Colon (tissue), 2 donors: ENCODE results near the gene ANKRD45.
"Not testable (repeated sequence)": the region's sequence is repeated elsewhere in the genome, so short reads cannot be mapped to it uniquely, and the experiment has no call there.

ENCODE experiments used
- FAIRE-seq: peaks from 2 replicates; lab custom pipeline; 2012; peaks lifted over from hg19 to GRCh38; lab: Jason Lieb, UNC
- donor health status: control.
- donor health status: control.

Gene ANKRD45, protein sequence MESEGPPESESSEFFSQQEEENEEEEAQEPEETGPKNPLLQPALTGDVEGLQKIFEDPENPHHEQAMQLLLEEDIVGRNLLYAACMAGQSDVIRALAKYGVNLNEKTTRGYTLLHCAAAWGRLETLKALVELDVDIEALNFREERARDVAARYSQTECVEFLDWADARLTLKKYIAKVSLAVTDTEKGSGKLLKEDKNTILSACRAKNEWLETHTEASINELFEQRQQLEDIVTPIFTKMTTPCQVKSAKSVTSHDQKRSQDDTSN

DNA sequence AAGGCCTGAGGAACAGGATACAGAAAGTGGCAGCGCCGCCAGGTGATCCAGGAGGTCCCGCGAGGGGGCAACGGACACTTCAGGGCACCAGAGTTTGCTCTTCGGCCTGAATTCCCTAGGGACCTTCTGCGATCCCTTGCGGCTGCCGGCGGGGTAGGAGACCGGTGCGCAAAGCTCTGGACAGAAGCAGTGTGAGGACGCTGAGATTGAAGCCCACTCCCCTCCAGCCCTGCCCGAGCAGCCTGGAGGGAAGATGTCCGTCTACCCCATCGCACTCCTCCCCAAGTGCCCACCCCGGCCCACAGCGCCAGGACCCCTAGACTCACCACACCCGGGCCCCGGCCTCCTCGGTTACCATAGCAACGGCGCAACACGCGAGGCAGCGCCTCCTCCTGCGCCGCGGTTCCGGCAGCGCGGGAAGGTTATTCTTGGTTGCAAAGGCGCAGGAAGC lies at the start of gene ANKRD45:
Gene ANKRD45 (minus strand): TSS at position 361 of the 451 bp plus-strand sequence. CDS start 10,433 bp downstream, outside the sequence.
- no peak for FAIRE-seq

- no peak for FAIRE-seq
These were observed 47.6 kb upstream of the ANKRD45 start for GRCh38 chr1:173717238-173717637.

GRCh38 chr1:173715538-173715844 lies 45.8 kb upstream of the ANKRD45 start:
- no peak for FAIRE-seq

DNA sequence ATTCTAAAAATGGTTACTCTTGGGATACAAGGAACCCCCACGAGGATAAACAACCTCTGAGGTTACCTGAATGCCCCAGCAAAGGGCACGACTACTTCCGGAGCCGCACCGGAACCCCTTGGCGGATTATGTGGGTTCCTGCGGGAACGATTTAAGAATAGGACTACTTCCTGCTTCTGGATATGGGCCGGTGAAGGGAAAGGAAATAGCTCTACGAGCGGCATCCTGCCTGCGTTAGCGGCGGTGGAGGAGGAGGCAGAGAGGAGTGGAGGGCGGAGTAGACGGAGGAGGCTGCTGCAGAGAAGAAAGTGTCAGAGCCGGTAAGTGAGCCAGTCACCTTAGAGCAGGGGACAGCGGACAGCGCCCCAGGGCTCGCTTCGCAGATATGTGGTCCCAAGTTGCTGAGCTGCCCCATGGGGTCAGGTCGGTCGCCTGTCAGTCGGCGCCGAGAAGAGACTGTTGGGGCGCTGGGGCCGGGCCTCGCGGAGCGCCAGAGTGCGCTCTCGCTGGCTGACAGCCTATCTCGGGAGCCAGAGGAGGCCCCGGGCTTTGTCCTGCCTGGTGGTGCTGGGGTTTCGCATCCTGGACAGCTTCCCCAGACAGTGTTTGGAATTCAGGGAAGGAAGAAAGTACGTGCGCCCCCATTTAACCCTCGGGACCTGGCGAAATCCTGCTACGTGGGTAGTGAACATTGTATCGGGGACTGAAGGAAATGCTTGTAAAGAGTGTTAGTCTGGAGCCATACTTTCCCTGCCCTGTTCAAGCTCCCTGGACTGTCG lies 45.3 kb upstream of the ANKRD45 start, which contains the start of gene KLHL20:
Gene KLHL20 (plus strand): TSS at position 223 of the 779 bp plus-strand sequence. CDS start 1,063 bp downstream, outside the sequence.
- FAIRE-seq = no peak

GRCh38 chr1:173714441-173714758 lies 44.7 kb upstream of the ANKRD45 start:
- no peak for FAIRE-seq

- no peak for FAIRE-seq
These were observed 39.1 kb upstream of the ANKRD45 start for GRCh38 chr1:173708787-173709186.

DNA sequence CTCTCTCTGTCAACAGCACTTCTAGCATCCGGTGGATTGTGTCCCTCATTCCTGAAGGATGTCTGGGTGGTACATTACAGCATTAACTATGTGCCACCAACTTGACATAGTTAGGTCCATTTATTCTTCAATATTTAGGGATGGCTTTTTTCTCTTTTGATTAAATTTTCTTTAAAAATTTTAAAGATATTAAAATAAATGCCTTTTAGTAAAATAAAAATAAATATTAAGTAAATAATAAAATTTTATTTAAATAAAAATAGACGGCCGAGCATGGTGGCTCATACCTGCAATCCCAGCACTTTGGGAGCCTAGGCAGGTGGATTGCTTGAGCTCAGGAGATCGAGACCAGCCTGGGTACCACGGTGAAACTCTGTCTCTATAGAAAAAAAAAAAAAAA lies 35.5 kb upstream of the ANKRD45 start:
- no peak for FAIRE-seq

DNA sequence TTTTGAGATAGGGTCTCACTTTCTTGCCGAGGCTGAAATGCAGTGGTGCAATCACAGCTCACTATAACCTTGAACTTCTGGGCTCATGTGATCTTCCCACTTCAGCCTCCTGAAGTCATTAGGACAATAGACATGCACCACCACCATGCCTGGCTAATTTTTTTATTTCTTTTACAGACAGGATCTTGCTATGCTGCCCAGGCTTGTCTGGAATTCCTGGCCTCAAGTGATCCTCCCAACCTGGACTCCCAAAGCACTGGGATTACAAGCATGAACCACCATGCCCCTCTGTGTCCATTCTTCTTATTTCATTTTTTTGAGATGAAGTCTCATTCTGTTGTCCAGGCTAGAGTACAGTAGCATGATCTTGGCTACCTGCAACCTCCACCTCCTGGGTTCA lies 33.1 kb upstream of the ANKRD45 start:
- FAIRE-seq = no peak

- FAIRE-seq = not testable (repeated sequence)
These were observed 31.6 kb upstream of the ANKRD45 start for GRCh38 chr1:173701299-173701698.

DNA sequence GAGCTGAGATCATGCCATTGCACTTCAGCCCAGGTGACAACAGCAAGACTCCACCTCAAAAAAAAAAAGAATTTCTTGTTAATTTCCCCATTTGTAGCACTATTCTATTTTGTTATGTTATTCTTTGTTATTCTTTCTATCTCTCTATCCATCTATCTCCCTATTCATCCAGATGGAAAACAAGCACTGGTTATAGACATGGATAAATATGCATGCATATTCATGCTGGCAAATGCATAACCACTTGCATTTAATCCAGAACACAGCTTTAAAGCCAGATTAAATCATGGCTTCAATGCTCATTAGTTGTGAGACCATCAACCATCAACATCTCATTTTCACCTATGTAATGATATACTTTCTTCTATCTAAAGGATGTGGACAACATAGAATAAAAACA lies 23.6 kb upstream of the ANKRD45 start:
- FAIRE-seq = no peak

DNA sequence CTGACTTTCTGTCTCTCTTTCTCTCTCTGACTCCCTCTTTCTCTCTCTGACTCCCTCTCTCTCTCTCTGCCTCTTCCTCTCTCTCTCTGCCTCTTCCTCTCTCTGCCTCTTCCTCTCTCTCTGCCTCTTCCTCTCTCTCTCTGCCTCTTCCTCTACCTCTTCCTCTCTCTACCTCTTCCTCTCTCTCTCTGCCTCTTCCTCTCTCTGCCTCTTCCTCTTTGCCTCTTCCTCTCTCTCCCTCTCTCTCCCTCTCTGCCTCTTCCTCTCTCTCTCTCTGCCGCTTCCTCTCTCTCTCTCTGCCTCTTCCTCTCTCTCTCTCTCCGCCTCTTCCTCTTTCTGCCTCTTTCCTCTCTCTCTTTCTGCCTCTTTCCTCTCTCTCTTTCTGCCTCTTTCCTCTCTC lies 18.6 kb upstream of the ANKRD45 start:
- FAIRE-seq = no peak

DNA sequence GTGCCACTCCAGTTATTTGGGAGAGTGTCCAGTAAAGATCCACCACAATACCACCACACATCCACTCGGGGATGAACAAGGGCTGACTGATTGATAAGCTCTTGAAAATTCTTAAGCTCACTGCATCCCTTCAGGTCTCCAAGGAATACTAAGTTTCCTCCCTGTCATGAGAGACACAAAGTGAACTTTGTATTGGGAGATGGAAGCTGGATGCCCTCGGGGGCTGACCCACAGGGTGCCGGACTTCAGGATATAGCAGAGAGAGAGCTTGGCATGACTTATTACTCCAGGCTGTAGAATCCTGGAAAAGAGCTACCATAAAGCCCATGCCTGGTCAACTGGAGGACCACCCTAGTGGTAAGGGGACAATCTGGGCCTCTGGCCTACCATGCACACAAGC lies 15.5 kb upstream of the ANKRD45 start:
- FAIRE-seq = not testable (repeated sequence)

- FAIRE-seq = not testable (repeated sequence)
These were observed 14.2 kb upstream of the ANKRD45 start for GRCh38 chr1:173683838-173684237.

DNA sequence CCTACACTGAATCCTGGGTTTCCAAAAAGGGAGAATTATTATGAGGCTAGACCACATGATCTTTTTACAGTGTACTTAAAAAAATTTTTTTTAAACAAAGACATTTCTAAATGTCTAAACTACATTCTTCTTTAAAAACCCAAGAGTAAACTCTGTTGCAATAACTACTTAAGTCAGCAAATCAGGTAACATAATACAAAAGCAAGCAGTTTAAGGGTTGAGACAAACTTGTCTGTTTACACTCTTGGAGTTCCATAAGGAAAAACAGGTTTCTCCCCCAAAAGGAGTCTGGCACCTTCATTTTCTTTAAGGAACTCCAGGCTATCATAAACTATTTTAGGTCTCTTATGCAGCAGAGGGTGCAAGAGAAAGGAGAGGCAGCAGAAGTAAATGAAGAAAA lies 12.5 kb upstream of the ANKRD45 start:
- FAIRE-seq = no peak

GRCh38 chr1:173680152-173680551 lies 10.5 kb upstream of the ANKRD45 start:
- FAIRE-seq = not testable (repeated sequence)

- FAIRE-seq = not testable (repeated sequence)
These were observed 4.8 kb upstream of the ANKRD45 start for GRCh38 chr1:173674496-173674895.

GRCh38 chr1:173666646-173667045 lies 3.0 kb downstream of the ANKRD45 start:
- FAIRE-seq = no peak

DNA sequence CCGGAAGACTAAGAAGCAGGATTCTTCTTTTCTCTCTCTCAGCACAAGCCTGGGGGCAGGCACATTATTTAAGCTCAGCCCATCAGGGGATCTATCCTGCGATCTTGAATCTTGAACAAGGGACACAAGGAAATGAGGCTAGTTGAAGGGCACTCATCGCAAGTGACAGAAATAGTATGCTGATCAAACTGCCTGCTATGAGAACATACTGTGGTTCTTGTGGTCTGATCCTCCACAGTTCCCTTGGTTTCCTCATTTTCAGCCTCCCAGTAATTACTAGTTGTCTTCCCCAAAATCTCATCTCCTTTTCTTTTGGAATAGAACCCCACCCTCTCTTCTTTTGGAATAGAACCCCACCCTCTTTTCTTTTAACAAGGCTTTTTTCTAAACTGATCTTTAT lies 6.5 kb downstream of the ANKRD45 start:
- no peak for FAIRE-seq

GRCh38 chr1:173661763-173662162 lies 7.9 kb downstream of the ANKRD45 start:
- no peak for FAIRE-seq

DNA sequence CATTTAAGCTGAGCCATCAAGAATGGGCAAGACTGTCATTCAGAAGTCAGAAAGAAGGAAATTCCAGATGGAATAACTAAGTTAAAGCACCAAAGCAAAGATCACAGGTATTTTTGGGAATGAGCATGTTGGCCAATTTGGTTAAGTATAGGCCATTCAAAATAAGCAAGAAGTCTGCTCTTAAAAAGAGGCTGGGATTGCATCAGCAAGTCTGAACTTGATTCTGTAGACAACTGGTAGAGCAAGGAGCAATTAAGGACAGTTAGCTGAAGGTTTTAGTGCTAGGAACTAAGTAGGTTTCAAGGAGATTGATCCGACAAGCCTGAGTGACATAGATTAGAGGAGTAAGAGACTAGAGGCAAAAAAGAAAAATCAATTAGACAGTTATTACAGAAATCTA lies 8.4 kb downstream of the ANKRD45 start:
- FAIRE-seq = no peak

- no peak for FAIRE-seq
These were observed 9.3 kb downstream of the ANKRD45 start for GRCh38 chr1:173660306-173660705.

DNA sequence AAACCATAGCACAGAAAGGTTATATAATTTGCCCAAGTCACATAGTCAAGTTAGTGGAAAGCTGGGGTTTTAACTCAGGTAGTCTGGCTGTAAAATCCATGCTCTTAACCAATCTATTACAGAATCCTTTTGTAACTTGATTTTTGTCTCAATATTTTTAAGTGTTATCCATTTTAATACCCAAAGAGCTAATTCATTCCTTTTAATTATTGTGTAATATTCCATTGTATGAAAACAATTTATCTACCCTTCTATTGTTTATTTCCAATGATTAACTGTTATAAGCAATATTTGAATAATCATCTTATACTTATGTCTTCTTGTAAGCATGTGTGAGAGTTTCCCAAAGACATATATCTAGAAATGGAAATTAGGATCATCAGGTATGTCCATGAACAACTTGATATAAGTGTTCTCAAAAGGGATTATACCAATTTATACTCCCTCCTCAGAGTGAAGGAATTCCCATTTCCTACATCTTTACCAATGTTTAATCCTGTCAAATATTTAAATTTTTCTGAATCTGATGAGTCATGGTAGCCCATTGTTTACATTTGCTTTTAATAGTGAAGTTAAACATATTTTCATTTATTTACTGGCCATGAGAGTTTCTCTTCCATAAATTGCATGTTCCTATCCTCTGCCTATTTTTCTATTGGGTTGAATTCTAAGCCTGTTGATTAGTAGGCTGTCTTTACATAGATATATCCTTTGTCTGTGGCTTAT lies 20.6 kb downstream of the ANKRD45 start:
- no peak for FAIRE-seq

DNA sequence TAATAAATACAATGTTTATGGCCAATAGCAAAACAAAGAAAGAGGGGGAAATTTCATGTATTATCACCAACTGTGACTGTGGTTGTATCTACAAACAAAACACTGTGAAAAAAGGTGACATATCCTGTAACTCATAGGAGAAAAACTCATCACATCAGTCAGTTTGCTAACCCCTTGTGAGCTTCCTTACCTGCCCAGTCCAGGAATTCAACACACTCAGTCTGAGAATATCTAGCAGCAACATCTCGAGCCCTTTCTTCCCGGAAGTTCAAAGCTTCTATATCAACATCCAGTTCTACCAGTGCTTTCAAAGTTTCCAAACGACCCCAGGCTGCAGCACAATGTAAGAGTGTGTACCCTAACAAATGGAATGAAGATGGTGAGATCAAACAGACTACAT lies 23.0 kb downstream of the ANKRD45 start:
- no peak for FAIRE-seq
